NT2/D1 (cell line): Measurements from ENCODE around the gene FUT7.

ENCODE experiments used
- YY1 ChIP-seq: IDR thresholded peaks from 2 replicates; pipeline ENCODE4 v1.6.1; 2011; ENCODE audit not compliant: insufficient read length, insufficient read depth
- ZNF274 ChIP-seq: IDR thresholded peaks from 2 replicates; pipeline ENCODE4 v1.6.1; 2011; ENCODE audit warnings: mild to moderate bottlenecking, low read depth, low read length

GRCh38 chr9:136980669-136981478 is 51.0 kb downstream of the FUT7 start:
- TF ChIP-seq ZNF274 (no peak), YY1 (no peak)
